OCI-LY7 (cell line): ENCODE data around the gene CFAP97D2. TPM values are rescaled to one million over a fixed set of nuclear protein-coding genes. Genes with fewer than 3 reads are reported as not detected.

Experiments
- BruUV-seq: library from RNA; stranded (reverse); fragments of 400-500 nt; replicated peaks from 2 replicates; lab custom pipeline; 2021; lab: Mats Ljungman, UMichigan
- CTCF ChIA-PET: fragments of 300-600 bp; sonication (Branson Sonifier 250); formaldehyde crosslinking; loops from one replicate; lab custom pipeline; 2022; ENCODE audit warnings: antibody characterized with exemption; ENCODE audit not compliant: unreplicated experiment; lab: Charles Lee
- POLR2A ChIA-PET: fragments of 300-600 bp; sonication (Branson Sonifier 250); formaldehyde crosslinking; loops from one replicate; lab custom pipeline; 2022; ENCODE audit warnings: antibody characterized with exemption; lab: Charles Lee
- DNase-seq: peaks from one replicate; pipeline ENCODE4 v3.0.0-alpha.2; 2015; ENCODE audit warnings: low spot score
- H2AFZ ChIP-seq: fragments of 200-600 bp; sonication (generic), shearing (Covaris generic); 2 replicates; pipeline ENCODE4 v1.6.1; 2014; ENCODE audit warnings: mild to moderate bottlenecking, antibody characterized with exemption, low read length, moderate library complexity
- H3K27ac ChIP-seq: fragments of 200-600 bp; sonication (generic); 2 replicates; pipeline ENCODE4 v1.5.1; 2014; ENCODE audit warnings: mixed run types, low read depth, mild to moderate bottlenecking, moderate library complexity, low read length, inconsistent platforms; ENCODE audit not compliant: poor library complexity, severe bottlenecking
- H3K36me3 ChIP-seq: fragments of 200-600 bp; sonication (generic); 2 replicates; pipeline ENCODE4 v1.6.1; 2014; ENCODE audit warnings: mild to moderate bottlenecking, antibody characterized with exemption, low read length, moderate library complexity, mixed read lengths; ENCODE audit not compliant: insufficient read depth
- H3K4me1 ChIP-seq: fragments of 200-600 bp; sonication (generic); 2 replicates; pipeline ENCODE4 v1.5.1; 2014; ENCODE audit warnings: mild to moderate bottlenecking, low read length; ENCODE audit not compliant: insufficient read depth, poor library complexity, severe bottlenecking
- H3K4me2 ChIP-seq: fragments of 200-600 bp; sonication (generic); 2 replicates; pipeline ENCODE4 v1.6.1; 2014; ENCODE audit warnings: mild to moderate bottlenecking, low read length
- H3K4me3 ChIP-seq: fragments of 200-600 bp; sonication (generic); 2 replicates; pipeline ENCODE4 v1.5.1; 2014; ENCODE audit warnings: mild to moderate bottlenecking, low read depth, low read length; ENCODE audit not compliant: poor library complexity, severe bottlenecking
- H3K79me2 ChIP-seq: fragments of 200-600 bp; sonication (generic); 2 replicates; pipeline ENCODE4 v1.6.1; 2016; ENCODE audit warnings: low read depth, mild to moderate bottlenecking, low read length, moderate library complexity, mixed read lengths; ENCODE audit not compliant: insufficient read depth
- H3K9me2 ChIP-seq: fragments of 200-600 bp; sonication (generic); 2 replicates; pipeline ENCODE4 v1.6.1; 2016; ENCODE audit warnings: mild to moderate bottlenecking, low read length, mixed read lengths; ENCODE audit not compliant: insufficient read depth
- H3K9me3 ChIP-seq: fragments of 200-600 bp; sonication (generic); 2 replicates; pipeline ENCODE4 v1.6.1; 2014; ENCODE audit warnings: mild to moderate bottlenecking, mixed run types, low read length, mixed read lengths
- H4K20me1 ChIP-seq: fragments of 200-600 bp; sonication (generic); 2 replicates; pipeline ENCODE4 v1.6.1; 2014; ENCODE audit warnings: mild to moderate bottlenecking, antibody characterized with exemption, low read length, moderate library complexity, mixed read lengths; ENCODE audit not compliant: insufficient read depth
- CTCF ChIP-seq: fragments of 200-600 bp; sonication (generic); conservative IDR thresholded peaks from 2 replicates; pipeline ENCODE4 v1.5.1; 2014; ENCODE audit warnings: mild to moderate bottlenecking, antibody characterized with exemption, low read length, moderate library complexity, mixed read lengths
- EZH2phosphoT487 ChIP-seq: fragments of 200-600 bp; sonication (generic); IDR thresholded peaks from 2 replicates; pipeline ENCODE4 v1.6.1; 2018; ENCODE audit warnings: low read depth, borderline replicate concordance, mild to moderate bottlenecking, mixed run types, antibody characterized with exemption, low read length, moderate library complexity, mixed read lengths
- intact Hi-C: fragments of 100-400 bp; cut with micrococcal nuclease; formaldehyde crosslinking; loops from one replicate; pipeline ENCODE4 v1.10.0; 2022; ENCODE audit not compliant: unreplicated experiment
- microRNA-seq: library from miRNA; unstranded; fragments of <30 nt; microRNA quantifications from one replicate; pipeline ENCODE4 v1.2.0, GENCODE V29; 2022; ENCODE audit warnings: borderline replicate concordance
- small RNA-seq: library from RNA; depleted of rRNA; stranded (forward); fragments of <200 nt; gene quantifications from one replicate; pipeline ENCODE3, GENCODE V24; 2014
- total RNA-seq, 2 experiments: library from RNA; depleted of rRNA in 1 of 2; stranded (reverse); fragments of >200 nt in 1 of 2; shearing (Covaris generic) in 1 of 2; gene quantifications; 2 replicates each; pipeline ENCODE4 v1.2.3, GENCODE V29; 2014 to 2022

The CFAP97D2 gene
- total RNA-seq, 2 experiments from 2014 or later = not detected

- intact Hi-C loops = no loop called here
- DNase-seq = no peak
- no TSS peak for BruUV-seq
- no peaks in the 10 kb centered on the region for H3K9me3 ChIP-seq
- CTCF ChIA-PET = no interaction called here
- no peaks in the 10 kb centered on the region for H3K79me2 ChIP-seq
- no peak overlapping the region for H3K27ac ChIP-seq
- H3K4me3 ChIP-seq = no peak overlapping the region
- no peak overlapping the region for H3K4me2 ChIP-seq
- POLR2A ChIA-PET = no interaction called here
- no peaks in the 10 kb centered on the region for H3K9me2 ChIP-seq
- peaks cover 84% of the 10 kb centered on the region for H3K36me3 ChIP-seq
- TF ChIP-seq CTCF = no peak
- no peak overlapping the region for H2AFZ ChIP-seq
- peaks cover 5% of the 10 kb centered on the region for H3K4me1 ChIP-seq
- no peaks in the 10 kb centered on the region for H4K20me1 ChIP-seq
Measured at GRCh38 chr13:114268344-114269280, 89.6 kb downstream of the CFAP97D2 start.

GRCh38 chr13:114269281-114269770, 90.3 kb downstream of the CFAP97D2 start:
- no TSS peak for BruUV-seq
- no peak overlapping the region for H3K27ac ChIP-seq
- TF ChIP-seq EZH2phosphoT487 (no peak), CTCF (no peak)
- intact Hi-C loops = no loop called here
- H3K36me3 ChIP-seq = peaks cover 81% of the 10 kb centered on the region
- DNase-seq = no peak
- H3K9me2 ChIP-seq = no peaks in the 10 kb centered on the region
- POLR2A ChIA-PET = interaction anchor here (1.2 kb wide), 1 partner anchor 11 kb away, joined by 3 read pairs; no protein-coding TSS in a partner anchor
- CTCF ChIA-PET = no interaction called here
- H3K9me3 ChIP-seq = no peaks in the 10 kb centered on the region
- H3K79me2 ChIP-seq = no peaks in the 10 kb centered on the region
- H2AFZ ChIP-seq = no peak overlapping the region
- H3K4me1 ChIP-seq = no peaks in the 10 kb centered on the region
- H3K4me2 ChIP-seq = no peak overlapping the region
- no peak overlapping the region for H3K4me3 ChIP-seq
- H4K20me1 ChIP-seq = no peaks in the 10 kb centered on the region

Small RNA genes within 50 kb of the gene (microRNA-seq; reads per million reads assigned to microRNA genes)
- not detected for gene MIR548AR

Small RNA genes within 50 kb of the gene (small RNA-seq; reads per million reads assigned to genes)
- gene MIR548AR = not detected

Other genes starting within 250 kb of the CFAP97D2 start
- not detected in 2 replicates for gene C13orf46, start 205.2 kb upstream of the CFAP97D2 start, total RNA-seq (2014; rRNA removed; shearing (Covaris generic))
- gene C13orf46, start 205.2 kb upstream of the CFAP97D2 start, total RNA-seq (2022) = 0.09 and 0.21 TPM in 2 replicates
- gene RASA3, start 46.6 kb upstream of the CFAP97D2 start, total RNA-seq (2014; rRNA removed; shearing (Covaris generic)) = 3.6 and 4.4 TPM in 2 replicates
- 15.0 and 17.9 TPM in 2 replicates for gene RASA3, start 46.6 kb upstream of the CFAP97D2 start, total RNA-seq (2022)
- 21.7 and 23.1 TPM in 2 replicates for gene CDC16, start 55.6 kb downstream of the CFAP97D2 start, total RNA-seq (2014; rRNA removed; shearing (Covaris generic))
- 48.7 and 54.8 TPM in 2 replicates for gene CDC16, start 55.6 kb downstream of the CFAP97D2 start, total RNA-seq (2022)
- gene UPF3A, start 102.3 kb downstream of the CFAP97D2 start, total RNA-seq (2014; rRNA removed; shearing (Covaris generic)) = 26.2 and 27.8 TPM in 2 replicates
- 55.4 and 62.8 TPM in 2 replicates for gene UPF3A, start 102.3 kb downstream of the CFAP97D2 start, total RNA-seq (2022)
- 12.4 and 13.6 TPM in 2 replicates for gene CHAMP1, start 135.2 kb downstream of the CFAP97D2 start, total RNA-seq (2014; rRNA removed; shearing (Covaris generic))
- 37.9 and 42.8 TPM in 2 replicates for gene CHAMP1, start 135.2 kb downstream of the CFAP97D2 start, total RNA-seq (2022)